ENCODE results near the gene BICDL1. TPM values are rescaled to one million over a fixed set of nuclear protein-coding genes. Genes with fewer than 3 reads are reported as not detected.

Gene BICDL1
- total RNA-seq, 1 experiment from 2014 or later = 14.4 TPM

DNA sequence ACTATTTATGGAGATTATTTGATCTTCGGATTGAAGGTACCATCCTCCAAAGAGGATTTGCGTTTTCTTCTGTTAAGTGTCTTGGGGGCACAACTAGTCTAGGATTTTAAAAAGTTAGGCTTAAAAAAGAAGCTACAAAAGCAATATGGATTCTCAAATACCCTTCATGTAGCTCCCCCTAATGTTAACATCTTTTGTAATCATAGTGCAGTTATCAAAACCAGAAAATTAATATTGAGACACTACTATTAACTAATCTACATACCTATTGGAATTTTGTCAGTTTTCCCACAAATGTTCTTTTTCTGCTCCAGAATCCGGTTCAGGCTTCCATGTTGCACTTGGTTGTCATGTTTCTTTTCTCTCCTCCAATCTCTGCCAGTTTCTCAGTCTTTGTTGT is 62.5 kb downstream of the BICDL1 start:
- Histone ChIP-seq H3F3A (ENCODE audit: insufficient read depth, low read depth) (peaks cover 31% of the 10 kb centered on the region), H2AFZ (no peak overlapping the region), H3K4me1 (replicated peaks; ENCODE audit: insufficient read depth) (peaks cover 51% of the 10 kb centered on the region), H4K20me1 (ENCODE audit: insufficient read depth) (no peaks in the 10 kb centered on the region), H3K27ac (no peak overlapping the region), H3K4me3 (no peak overlapping the region), H3K9me2 (ENCODE audit: insufficient read depth) (no peaks in the 10 kb centered on the region), H3K36me3 (ENCODE audit: low read depth) (no peaks in the 10 kb centered on the region), H3K79me2 (ENCODE audit: low read depth) (no peaks in the 10 kb centered on the region), H3K9me3 (ENCODE audit: insufficient read depth, low read depth) (no peaks in the 10 kb centered on the region), H3K4me2 (no peak overlapping the region), H3K27me3 (ENCODE audit: insufficient read depth, low read depth) (no peaks in the 10 kb centered on the region)
- intact Hi-C loops (cut with micrococcal nuclease; ENCODE audit: unreplicated experiment) = no loop called here
- CTCF ChIA-PET = no interaction called here
- TF ChIP-seq, protein P1, sequence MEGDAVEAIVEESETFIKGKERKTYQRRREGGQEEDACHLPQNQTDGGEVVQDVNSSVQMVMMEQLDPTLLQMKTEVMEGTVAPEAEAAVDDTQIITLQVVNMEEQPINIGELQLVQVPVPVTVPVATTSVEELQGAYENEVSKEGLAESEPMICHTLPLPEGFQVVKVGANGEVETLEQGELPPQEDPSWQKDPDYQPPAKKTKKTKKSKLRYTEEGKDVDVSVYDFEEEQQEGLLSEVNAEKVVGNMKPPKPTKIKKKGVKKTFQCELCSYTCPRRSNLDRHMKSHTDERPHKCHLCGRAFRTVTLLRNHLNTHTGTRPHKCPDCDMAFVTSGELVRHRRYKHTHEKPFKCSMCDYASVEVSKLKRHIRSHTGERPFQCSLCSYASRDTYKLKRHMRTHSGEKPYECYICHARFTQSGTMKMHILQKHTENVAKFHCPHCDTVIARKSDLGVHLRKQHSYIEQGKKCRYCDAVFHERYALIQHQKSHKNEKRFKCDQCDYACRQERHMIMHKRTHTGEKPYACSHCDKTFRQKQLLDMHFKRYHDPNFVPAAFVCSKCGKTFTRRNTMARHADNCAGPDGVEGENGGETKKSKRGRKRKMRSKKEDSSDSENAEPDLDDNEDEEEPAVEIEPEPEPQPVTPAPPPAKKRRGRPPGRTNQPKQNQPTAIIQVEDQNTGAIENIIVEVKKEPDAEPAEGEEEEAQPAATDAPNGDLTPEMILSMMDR (conservative IDR thresholded peaks at IDR 0.05) = no peak
- TF ChIP-seq EZH2 (IDR thresholded peaks at IDR 0.05; ENCODE audit: low read depth) = no peak
- no TSS peak for BruUV-seq (replicated peaks)
- DNase-seq = no peak
- POLR2A ChIA-PET (ENCODE audit: unreplicated experiment) = no interaction called here

DNA sequence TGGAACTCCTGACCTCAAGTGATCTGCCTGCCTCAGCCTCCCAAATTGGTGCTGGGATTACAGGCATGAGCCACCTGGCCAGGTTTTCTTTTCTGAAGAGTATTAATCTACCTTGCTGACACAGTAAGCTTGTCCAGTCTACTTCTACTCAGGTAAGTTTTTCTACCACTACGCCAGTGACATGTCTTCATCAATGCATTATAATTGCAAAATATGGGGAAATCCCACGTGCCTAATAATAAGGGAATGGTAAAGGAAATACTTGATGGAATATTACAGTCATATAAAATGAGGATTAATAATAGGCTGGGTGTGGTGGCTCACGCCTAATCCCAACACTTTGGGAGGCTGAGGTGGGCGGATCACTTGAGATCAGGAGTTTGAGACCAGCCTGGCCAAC is 65.3 kb downstream of the BICDL1 start:
- Histone ChIP-seq H3K27me3 (ENCODE audit: insufficient read depth, low read depth) (no peaks in the 10 kb centered on the region), H3K9me2 (ENCODE audit: insufficient read depth) (no peaks in the 10 kb centered on the region), H3K4me1 (replicated peaks; ENCODE audit: insufficient read depth) (peaks cover 32% of the 10 kb centered on the region), H3K4me2 (peak overlapping the region; percentile 52; the same call in 1 of the 2 replicates), H2AFZ (no peak overlapping the region), H3F3A (ENCODE audit: insufficient read depth, low read depth) (peaks cover 17% of the 10 kb centered on the region), H3K9me3 (ENCODE audit: insufficient read depth, low read depth) (no peaks in the 10 kb centered on the region), H3K27ac (peak overlapping the region; percentile 92), H4K20me1 (ENCODE audit: insufficient read depth) (no peaks in the 10 kb centered on the region), H3K4me3 (no peak overlapping the region), H3K79me2 (ENCODE audit: low read depth) (0 out of 2 replicates have a peak, but pooled peaks cover 4% of the 10 kb centered on the region), H3K36me3 (ENCODE audit: low read depth) (no peaks in the 10 kb centered on the region)
- no TSS peak for BruUV-seq (replicated peaks)
- intact Hi-C loops (cut with micrococcal nuclease; ENCODE audit: unreplicated experiment) = no loop called here
- ChIA-PET POLR2A (ENCODE audit: unreplicated experiment) (no interaction called here), CTCF (no interaction called here)
- TF ChIP-seq, protein P1 (conservative IDR thresholded peaks at IDR 0.05) = no peak
- TF ChIP-seq EZH2 (IDR thresholded peaks at IDR 0.05; ENCODE audit: low read depth) = no peak
- DNase-seq = no peak

DNA sequence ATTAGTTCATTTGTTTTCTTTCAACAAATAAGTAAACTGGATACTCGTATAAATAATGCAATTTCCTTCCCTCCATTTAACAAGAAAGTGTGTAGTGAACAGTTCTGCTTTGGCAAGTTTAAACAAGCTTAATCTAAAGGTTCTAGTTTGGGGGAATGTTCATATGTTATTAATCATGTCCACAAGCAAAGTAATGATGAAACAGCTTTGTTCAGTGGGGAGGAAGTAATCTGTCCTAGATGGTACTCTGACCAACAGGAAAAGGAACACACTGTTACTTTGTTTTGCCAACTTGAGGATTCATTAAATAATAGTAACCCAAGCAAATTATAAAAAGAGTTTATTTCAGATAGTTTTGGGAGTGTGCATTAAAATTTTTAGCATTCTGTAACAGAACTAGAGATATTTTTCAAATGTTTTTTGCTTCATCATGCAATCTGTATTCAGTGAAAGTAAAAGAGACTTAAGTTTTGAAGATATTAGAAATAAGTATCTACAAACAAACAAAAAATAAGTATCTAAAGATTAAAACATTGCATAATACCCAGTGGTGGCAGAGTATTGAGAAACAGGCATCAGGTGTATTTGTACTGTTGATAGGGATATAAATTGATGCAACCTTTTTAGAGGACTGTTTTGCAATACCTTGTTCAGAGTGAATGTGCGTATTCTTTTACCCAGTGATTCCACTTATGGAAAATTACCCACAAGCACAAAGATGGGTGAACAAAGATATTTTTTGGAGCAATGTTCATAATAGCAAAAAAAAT is 66.4 kb downstream of the BICDL1 start:
- no TSS peak for BruUV-seq (replicated peaks)
- ChIA-PET CTCF (no interaction called here), POLR2A (ENCODE audit: unreplicated experiment) (no interaction called here)
- Histone ChIP-seq H3K4me1 (replicated peaks; ENCODE audit: insufficient read depth) (peaks cover 42% of the 10 kb centered on the region), H3F3A (ENCODE audit: insufficient read depth, low read depth) (peaks cover 29% of the 10 kb centered on the region), H3K4me3 (peak overlapping the region; percentile 8; the same call in 1 of the 2 replicates), H3K79me2 (ENCODE audit: low read depth) (0 out of 2 replicates have a peak, but pooled peaks cover 4% of the 10 kb centered on the region), H4K20me1 (ENCODE audit: insufficient read depth) (no peaks in the 10 kb centered on the region), H3K27me3 (ENCODE audit: insufficient read depth, low read depth) (no peaks in the 10 kb centered on the region), H3K36me3 (ENCODE audit: low read depth) (no peaks in the 10 kb centered on the region), H3K4me2 (peak overlapping the region; percentile 52), H3K9me3 (ENCODE audit: insufficient read depth, low read depth) (no peaks in the 10 kb centered on the region), H3K9me2 (ENCODE audit: insufficient read depth) (no peaks in the 10 kb centered on the region), H3K27ac (peak overlapping the region; percentile 92), H2AFZ (no peak overlapping the region)
- peak in 1 of 2 experiments; percentile 81 for DNase-seq
- TF ChIP-seq, protein P1 (conservative IDR thresholded peaks at IDR 0.05) = no peak
- TF ChIP-seq EZH2 (IDR thresholded peaks at IDR 0.05; ENCODE audit: low read depth) = no peak
- intact Hi-C loops (cut with micrococcal nuclease; ENCODE audit: unreplicated experiment) = no loop called here

Measured in PC-9 (cell line).